GM12878 (cell line): ENCODE data around the gene FMN2.

ENCODE experiments used
- ATF7 ChIP-seq: fragments of 450-650 bp; IDR thresholded peaks from 2 replicates; pipeline ENCODE4 v1.6.1; 2016; ENCODE audit warnings: low read depth, mild to moderate bottlenecking
- CBX5 ChIP-seq: sonication (generic); IDR thresholded peaks from 2 replicates; pipeline ENCODE4 v1.6.1; 2016; ENCODE audit warnings: low read depth, moderate library complexity, mild to moderate bottlenecking, inconsistent platforms
- CTCF ChIP-seq, 3 experiments: IDR thresholded peaks in 2 of 3; conservative IDR thresholded peaks in 1 of 3; 2 replicates each; pipeline ENCODE4 v1.5.1; 2011; ENCODE audit warnings: low read depth in 3 of 3, low read length in 3 of 3, mild to moderate bottlenecking in 3 of 3, control low read depth in 2 of 3, moderate library complexity in 2 of 3, inconsistent platforms in 1 of 3, mixed read lengths in 1 of 3; ENCODE audit not compliant: control insufficient read depth in 2 of 3, insufficient read depth in 1 of 3; ENCODE audit errors: extremely low read depth in 1 of 3
- E2F4 ChIP-seq: IDR thresholded peaks from 2 replicates; pipeline ENCODE4 v1.6.1; 2012; ENCODE audit warnings: low read depth, low read length, improper control_type of control experiment
- ELK1 ChIP-seq: IDR thresholded peaks from 2 replicates; pipeline ENCODE4 v1.6.1; 2012; ENCODE audit warnings: low read depth, low read length, improper control_type of control experiment
- EZH2 ChIP-seq: IDR thresholded peaks from 2 replicates; pipeline ENCODE4 v1.6.1; 2012; ENCODE audit warnings: low read depth, mild to moderate bottlenecking, control low read depth, inconsistent platforms, low read length, borderline replicate concordance; ENCODE audit not compliant: control insufficient read depth
- FOS ChIP-seq: IDR thresholded peaks from 3 replicates; pipeline ENCODE4 v1.6.1; 2011; ENCODE audit warnings: borderline replicate concordance; ENCODE audit not compliant: insufficient read length; ENCODE audit errors: extremely low read depth
- POLR2AphosphoS5 ChIP-seq: IDR thresholded peaks from 2 replicates; pipeline ENCODE4 v1.6.1; 2011; ENCODE audit warnings: mild to moderate bottlenecking, low read length, inconsistent platforms
- RELA ChIP-seq: fragments of 450-650 bp; IDR thresholded peaks from 2 replicates; pipeline ENCODE4 v1.8.0; 2014; ENCODE audit warnings: borderline replicate concordance; ENCODE audit not compliant: partially characterized antibody
- REST ChIP-seq: IDR thresholded peaks from 2 replicates; pipeline ENCODE4 v1.6.1; 2012; ENCODE audit warnings: mild to moderate bottlenecking, low read depth, low read length
- SMC3 ChIP-seq: IDR thresholded peaks from 2 replicates; pipeline ENCODE4 v1.6.1; 2011; ENCODE audit warnings: low read length, improper control_type of control experiment, borderline replicate concordance
- SRF ChIP-seq, 2 experiments: IDR thresholded peaks; 2 replicates each; pipeline ENCODE4 v1.6.1; 2011; ENCODE audit warnings: low read depth in 2 of 2, low read length in 2 of 2, mild to moderate bottlenecking in 1 of 2, moderate library complexity in 1 of 2
- USF1 ChIP-seq: IDR thresholded peaks from 2 replicates; pipeline ENCODE4 v1.6.1; 2011; ENCODE audit warnings: borderline replicate concordance, low read depth, mild to moderate bottlenecking, moderate library complexity, mixed read lengths, low read length; ENCODE audit not compliant: insufficient read depth; ENCODE audit errors: extremely low read length
- YY1 ChIP-seq: IDR thresholded peaks from 2 replicates; pipeline ENCODE4 v1.6.1; 2011; ENCODE audit warnings: low read depth, mild to moderate bottlenecking, low read length

- TF ChIP-seq YY1 (no peak), ATF7 (no peak), ELK1 (no peak), EZH2 (no peak), CTCF (IDR thresholded peaks at IDR 0.05 in 2 of 3, conservative IDR thresholded peaks at IDR 0.05 in 1 of 3; ENCODE audit: control insufficient read depth in 2 of 3, extremely low read depth in 1 of 3, insufficient read depth in 1 of 3, low read depth in 3 of 3, low read length in 3 of 3) (no peak), SMC3 (no peak), FOS (no peak), RELA (no peak), POLR2AphosphoS5 (no peak), USF1 (no peak), REST (no peak), E2F4 (no peak), CBX5 (no peak), SRF (IDR thresholded peaks at IDR 0.05; ENCODE audit: low read depth in 2 of 2, low read length in 2 of 2) (no peak)
Measured at GRCh38 chr1:240457203-240457602, 365.5 kb downstream of the FMN2 start.
